GM21526 (cell line): ENCODE results near the gene TRIM7.
"Not testable (repeated sequence)": the region's sequence is repeated elsewhere in the genome, so short reads cannot be mapped to it uniquely, and the experiment has no call there.

Experiments
- ATAC-seq: cut with Tn5 transposase; IDR thresholded peaks from one replicate; pipeline ENCODE4 v1.9.1; 2021; ENCODE audit warnings: moderate library complexity; ENCODE audit not compliant: unreplicated experiment, low FRiP score

The TRIM7 gene

GRCh38 chr5:181214249-181214648 lies 9.3 kb upstream of the TRIM7 start:
- ATAC-seq: not testable (repeated sequence)

DNA sequence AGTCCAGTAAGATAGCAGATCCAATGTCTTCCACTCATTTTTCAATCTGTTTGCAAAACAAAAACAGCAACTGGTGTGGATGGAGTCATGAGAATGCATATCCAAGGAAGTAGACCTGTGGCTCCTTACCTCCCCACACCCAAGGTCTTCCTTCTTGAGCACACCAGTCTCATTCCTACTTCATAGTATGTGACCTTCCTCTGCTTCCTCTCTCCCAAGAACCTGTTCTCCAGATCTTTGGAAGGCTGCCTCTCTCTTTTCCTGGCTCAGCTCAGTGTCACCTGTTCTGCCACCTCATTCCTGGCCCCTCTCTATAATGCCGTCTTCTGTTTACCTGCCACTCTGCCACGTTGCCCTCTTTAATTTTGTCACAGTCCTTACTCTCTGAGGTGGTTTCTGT lies 7.9 kb upstream of the TRIM7 start:
- ATAC-seq: no peak

GRCh38 chr5:181212080-181212479 lies 7.1 kb upstream of the TRIM7 start:
- ATAC-seq: no peak

GRCh38 chr5:181211208-181211607 lies 6.2 kb upstream of the TRIM7 start:
- no peak for ATAC-seq

DNA sequence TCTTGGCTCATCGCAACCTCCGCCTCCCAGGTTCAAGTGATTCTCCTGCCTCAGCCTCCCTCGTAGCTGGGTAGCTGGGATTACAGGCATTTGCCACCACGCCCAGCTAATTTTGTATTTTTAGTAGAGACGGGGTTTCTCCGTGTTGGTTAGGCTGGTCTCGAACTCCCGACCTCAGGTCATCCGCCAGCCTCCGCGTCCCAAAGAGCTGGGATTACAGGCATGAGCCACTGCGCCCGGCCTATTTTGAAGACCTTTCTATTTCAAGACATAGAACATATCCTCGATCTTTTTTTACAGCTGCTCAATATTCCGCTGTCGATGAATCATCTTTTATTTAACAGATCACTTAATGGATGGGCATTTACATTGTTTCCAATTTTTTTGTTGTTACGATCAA lies 5.7 kb upstream of the TRIM7 start:
- not testable (repeated sequence) for ATAC-seq

- not testable (repeated sequence) for ATAC-seq
Measured at GRCh38 chr5:181210148-181210547, 5.2 kb upstream of the TRIM7 start.

GRCh38 chr5:181209006-181209405 lies 4.0 kb upstream of the TRIM7 start:
- not testable (repeated sequence) for ATAC-seq

- ATAC-seq: no peak
Measured at GRCh38 chr5:181207960-181208253, 2.9 kb upstream of the TRIM7 start.

DNA sequence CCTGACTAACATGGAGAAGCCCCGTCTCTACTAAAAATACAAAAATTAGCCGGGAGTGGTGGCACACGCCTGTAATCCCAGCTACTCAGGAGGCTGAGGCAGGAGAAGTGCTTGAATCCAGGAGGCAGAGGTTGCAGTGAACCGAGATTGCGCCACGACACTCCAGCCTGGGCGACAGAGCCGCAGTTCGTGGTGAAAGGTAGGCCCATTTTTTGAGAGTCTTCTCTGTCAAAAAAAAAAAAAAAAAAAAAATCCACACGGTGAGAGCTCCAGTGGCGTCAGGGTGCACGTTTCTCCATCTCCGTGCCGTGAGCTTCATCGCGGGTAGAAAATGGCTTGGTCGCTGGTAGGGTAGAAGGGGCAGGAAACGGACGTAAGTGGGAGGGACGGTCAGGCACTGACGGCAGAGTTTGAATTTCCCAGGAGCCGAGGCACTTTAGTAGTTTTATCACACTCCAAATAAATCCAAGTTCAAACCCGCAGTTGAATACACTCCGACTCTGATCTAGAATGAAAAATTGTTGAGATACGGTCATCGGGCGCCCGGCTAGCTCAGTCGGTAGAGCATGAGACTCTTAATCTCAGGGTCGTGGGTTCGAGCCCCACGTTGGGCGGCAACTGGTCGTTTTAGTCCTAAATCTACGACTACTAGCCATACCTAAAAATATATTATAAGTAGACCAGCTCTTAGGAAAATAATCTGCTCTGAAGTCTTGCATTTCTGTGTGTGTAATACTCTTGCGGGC lies 2.4 kb upstream of the TRIM7 start:
- ATAC-seq: no peak

DNA sequence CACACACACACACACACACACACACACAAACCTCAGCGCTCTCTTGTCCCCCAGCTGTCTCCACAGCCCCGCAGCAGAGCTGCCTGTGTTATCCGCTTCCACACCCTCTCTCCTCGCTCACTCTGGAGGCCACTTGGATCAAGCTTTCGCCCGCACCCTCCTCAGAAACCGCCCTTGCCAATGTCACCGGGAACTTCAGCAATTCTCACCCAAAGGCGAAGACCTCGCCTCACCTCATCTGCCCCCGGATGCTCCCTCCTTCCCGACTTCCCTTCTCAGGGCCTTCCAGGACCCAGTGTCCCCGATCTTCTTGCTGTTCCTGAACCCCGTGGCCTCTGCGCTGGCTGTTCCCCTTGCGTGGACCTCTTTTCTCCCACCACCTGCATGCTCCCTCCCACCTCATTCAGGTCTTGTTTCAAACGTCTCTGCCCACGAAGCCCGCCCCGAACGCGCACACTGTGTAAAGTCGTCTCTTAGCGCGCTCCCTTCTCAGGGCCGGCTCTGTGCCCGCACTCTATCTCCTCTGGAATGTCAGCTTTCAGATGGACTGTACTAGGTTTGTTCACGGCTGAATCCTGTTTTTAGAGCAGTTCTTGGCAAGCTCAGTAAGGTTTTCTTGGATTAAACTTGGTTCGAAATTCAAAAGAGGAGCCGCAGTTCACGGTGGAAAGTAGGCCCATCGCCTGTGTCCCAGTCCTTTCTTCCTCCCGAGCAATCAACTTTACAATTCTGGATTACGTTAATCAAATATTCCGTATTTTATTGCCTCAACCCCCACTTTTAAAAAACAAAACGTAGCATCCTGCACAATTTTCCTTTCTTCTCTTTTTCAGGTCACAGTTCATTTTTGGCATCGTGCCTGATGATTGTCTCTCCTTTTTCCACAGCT lies 1.0 kb upstream of the TRIM7 start:
- no peak for ATAC-seq

GRCh38 chr5:181204113-181204825 lies 727 bp downstream of the TRIM7 start:
- no peak for ATAC-seq

DNA sequence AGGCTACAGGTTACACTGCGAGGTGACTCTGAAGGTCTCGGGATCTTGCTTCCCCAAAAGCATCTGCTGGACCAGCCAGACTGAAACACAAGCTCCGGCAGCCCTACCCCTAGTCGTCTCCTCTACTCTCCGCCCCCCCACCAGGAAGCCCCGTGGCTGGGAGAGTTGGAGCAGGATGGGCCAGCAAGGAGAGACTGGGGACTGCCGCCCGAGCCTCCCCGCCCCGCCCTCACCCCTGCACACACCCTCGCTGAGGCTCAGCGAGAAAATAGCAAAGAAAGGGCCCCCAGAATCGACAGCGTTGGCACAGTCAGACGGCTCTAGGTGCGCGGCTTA lies 1.3 kb downstream of the TRIM7 start:
- ATAC-seq: no peak

- ATAC-seq: no peak
Measured at GRCh38 chr5:181203093-181203711, 1.8 kb downstream of the TRIM7 start.

DNA sequence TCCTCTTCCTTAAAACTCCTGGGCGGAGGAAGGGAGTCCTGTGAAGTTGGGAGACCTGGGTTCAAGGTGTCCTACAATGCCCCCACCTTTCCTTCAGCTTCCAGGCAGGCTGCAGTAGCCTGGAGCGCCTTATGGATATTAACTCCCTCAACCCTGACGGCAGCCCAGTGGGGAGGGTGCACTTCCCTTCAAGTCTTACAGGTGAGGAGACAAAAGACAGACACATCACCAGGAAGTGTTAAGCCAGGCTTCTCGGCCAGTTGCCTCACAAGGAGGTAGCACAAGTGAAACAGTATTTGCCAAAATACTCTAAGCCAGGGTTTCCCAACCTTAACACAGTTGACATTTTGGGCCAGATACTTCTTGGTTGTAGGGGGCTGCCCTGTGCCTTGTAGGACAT lies 4.2 kb downstream of the TRIM7 start:
- no peak for ATAC-seq

DNA sequence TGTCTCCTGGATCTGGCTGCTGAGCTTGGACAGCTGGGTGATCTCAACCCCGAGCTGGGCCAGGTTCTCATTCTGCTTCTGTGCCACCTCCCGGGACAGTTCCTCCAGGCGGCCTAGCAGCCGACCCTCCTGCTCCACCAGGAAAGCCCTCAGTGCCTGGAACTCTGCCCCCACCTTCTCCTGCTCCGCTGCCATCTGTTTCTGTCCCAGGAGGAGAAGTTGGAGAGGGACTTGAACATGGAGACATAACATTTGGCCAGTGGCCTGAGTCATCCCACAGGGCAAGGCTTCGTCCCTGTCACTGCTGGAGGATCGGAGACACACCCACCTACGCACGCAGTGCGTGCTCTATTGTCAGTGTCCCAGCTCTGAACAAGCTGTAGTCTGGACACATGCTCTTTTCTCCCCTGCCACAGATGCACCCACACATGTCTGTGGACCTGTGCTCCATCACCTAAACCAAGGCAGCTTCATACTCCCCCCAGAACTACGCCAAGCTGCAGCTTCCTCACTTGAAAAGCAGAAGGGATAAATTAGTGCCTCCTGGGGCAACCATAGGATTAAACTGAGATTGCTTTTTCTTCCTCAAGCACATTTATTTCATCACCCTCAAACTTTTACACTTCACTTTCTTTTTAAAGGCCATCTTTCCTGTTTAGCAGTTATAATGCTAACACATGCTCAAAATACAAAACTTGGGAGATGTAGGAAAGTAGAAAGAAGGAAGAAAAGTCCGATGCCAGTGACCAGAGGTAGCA lies 4.9 kb downstream of the TRIM7 start:
- ATAC-seq: no peak

DNA sequence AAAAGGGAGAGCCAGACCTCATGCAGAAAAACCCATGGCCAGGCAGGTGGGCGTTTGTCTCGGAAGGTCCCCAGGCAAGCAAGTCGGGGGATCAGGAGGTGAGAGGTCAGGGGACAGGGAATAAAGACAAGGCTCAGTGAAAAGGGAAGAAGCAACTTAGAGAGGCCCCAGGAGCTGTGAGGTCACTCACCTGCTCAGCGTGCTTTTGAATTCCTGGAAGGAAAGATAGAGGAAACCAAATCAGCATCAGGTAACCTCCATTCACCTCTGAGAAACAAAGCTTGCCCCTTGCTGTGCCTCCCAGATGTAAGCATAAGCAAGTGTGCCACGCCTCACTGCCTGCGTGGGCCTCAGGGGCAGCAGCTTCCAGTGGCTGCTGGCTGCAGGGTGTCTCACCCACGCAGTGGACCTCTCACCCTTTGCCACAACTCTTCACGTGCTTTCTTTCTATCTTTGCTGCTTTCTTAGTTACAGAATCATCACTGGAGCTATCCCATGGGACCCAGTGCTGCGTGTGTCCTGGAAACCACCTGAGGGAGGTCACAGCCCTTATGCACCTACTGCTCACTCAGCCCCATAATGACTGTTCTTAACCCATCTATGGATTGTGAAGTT lies 6.0 kb downstream of the TRIM7 start:
- ATAC-seq: peak; percentile 48

GRCh38 chr5:181198106-181198685 lies 6.8 kb downstream of the TRIM7 start:
- ATAC-seq: no peak

- no peak for ATAC-seq
Measured at GRCh38 chr5:181197326-181197951, 7.6 kb downstream of the TRIM7 start.

GRCh38 chr5:181195249-181195761 lies 9.7 kb downstream of the TRIM7 start:
- no peak for ATAC-seq
